Hippocampal formation (tissue), 2 donors: ENCODE results near the gene PDK1.

Experiments used
- DNase-seq, 2 donors: peaks; one replicate each; lab custom pipeline; 2025; lab: John Stamatoyannopoulos, UW

The PDK1 gene

DNA sequence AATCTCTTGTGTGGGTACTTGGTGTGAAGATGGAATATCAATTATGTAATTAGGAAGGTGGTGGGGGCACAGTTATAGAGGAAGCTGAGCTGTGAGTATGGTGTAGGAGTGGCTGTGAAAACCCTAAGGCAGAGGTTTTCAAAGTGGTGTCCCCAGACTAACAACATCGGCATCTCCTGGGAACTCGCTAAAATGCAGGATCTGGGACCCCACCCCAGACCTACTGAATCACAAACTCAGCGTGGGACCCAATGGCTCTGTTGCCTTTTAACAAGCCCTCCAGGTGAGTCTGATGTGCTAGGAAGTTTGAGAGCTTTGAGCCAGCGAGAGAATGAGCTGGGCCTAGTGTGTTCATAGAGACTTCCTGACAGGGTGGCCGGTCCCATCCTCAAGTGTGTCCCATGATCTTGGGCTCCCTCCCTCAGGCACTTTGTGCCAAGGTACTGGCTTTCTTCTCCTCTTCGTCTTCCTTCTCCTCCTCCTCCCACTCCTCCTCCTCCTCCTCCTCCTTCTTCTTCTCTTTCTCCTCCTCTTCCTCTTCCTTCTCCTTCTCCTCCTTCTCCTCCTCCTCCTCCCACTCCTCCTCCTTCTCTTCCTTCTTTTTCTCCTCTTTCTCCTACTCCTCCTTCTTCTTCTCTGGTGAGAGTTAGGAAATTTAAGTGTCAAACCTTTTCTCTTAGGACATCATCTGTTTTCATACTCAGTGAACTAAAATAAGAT lies 86.6 kb downstream of the PDK1 start:
- no peak for DNase-seq

DNA sequence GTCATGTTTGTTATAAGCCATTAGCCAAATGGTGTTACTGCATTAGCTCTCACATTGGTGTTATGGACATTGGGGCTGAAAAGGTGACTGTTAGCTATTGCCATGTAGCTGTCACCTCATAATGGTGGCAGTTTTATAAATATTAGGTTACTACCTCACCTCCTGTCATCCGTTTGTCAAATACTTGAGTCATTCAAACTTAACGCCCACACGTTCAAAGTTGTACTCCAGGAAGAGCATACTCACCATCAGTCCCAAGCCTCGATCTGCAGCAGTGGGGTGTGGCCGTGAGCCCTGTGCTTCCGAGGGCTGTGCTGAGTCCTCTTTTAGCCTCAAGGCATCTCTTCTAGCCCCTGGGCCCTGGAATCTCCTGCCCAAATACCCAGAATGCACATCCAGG lies 87.3 kb downstream of the PDK1 start:
- no peak for DNase-seq

DNA sequence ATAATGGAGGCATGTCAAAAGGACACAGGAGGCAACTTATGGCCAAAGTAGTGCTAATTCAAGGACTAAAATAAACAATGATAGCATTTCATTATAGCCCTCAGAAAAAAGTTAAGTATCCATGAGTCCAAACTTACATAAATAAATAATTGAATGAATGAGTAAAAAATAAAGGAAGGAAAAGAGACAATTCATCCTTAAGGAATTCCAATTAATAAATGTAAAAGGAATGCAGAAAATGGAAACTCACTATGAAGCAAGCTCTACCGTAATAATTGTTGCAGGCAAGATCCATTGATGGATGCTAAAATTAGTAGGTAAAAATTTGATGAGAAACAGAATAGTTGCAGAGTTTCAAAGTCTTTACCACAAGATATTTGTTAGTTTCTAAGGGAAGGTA lies 91.5 kb downstream of the PDK1 start:
- no peak for DNase-seq

DNA sequence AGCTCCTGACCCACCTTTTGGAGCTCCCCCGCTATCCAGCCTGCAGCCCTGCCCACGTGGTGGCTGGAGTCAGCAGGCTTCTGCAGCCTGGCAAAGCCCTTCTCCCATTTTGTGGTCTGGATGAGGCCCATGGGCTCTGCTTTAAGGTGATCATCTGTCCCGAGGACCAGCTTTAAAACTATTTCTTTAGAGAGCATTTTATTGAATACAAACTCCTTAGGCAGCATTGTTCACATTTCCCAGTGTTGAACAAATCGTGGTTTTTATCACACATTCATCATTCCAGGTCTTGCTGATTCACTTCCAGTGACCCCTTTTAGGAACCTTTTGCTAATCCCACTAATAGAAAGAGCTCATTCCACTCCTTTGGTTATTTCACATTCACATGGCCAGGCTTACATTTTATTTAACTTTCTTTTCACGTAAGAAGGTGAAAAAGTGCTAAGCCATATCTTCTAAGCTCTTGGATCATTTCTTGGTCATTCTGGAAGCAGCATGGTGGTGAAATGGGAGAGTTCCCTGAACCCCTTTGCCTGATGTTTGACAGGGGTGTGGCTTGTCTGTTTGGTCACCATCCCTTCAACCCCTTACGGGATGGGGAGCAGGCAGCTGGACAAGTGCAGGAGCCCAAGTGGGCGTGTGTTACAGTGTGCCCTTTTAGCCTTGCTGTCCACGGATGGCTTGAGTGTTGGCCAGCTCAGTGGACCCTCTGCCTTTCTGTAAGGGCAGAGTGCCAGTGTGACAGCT lies 99.4 kb downstream of the PDK1 start:
- DNase-seq = no peak

DNA sequence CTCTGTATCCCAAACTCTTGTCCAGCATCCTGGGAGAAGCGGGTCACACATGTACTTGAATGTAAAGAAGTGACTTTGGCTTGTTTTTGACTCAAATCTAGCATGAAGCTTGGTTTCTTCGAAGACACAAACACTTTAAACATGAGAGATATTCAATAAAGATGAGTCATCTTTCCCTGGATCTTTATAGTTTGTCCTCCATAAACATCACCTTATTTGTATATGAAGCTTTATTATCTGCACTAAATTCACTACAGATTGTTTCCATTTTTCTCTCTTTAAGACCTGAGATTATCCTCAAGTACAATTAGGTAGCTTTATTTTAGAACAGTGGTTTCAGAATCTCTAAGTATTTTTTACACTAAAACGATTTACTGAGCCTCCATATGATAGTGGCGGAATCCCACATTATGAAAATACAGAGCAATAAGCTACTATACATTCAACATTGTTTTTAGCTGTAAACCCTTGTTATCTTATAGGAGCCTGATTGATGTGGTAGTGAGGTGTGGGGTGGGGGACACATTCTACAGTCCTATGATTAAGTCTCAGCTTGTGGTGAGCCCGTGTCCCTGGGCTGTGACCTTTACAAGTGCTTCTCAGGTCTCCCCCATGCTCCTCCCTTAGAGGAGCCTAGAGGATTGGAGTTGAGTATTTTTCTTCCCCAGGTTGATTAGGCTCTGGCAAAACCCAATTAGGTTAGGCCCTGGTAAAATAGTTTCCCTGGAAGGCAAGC lies 100.1 kb downstream of the PDK1 start:
- DNase-seq = no peak
